ENCODE results near the gene CALHM3.
"Not testable (repeated sequence)": the region's sequence is repeated elsewhere in the genome, so short reads cannot be mapped to it uniquely, and the experiment has no call there.

CALHM3 gene

DNA sequence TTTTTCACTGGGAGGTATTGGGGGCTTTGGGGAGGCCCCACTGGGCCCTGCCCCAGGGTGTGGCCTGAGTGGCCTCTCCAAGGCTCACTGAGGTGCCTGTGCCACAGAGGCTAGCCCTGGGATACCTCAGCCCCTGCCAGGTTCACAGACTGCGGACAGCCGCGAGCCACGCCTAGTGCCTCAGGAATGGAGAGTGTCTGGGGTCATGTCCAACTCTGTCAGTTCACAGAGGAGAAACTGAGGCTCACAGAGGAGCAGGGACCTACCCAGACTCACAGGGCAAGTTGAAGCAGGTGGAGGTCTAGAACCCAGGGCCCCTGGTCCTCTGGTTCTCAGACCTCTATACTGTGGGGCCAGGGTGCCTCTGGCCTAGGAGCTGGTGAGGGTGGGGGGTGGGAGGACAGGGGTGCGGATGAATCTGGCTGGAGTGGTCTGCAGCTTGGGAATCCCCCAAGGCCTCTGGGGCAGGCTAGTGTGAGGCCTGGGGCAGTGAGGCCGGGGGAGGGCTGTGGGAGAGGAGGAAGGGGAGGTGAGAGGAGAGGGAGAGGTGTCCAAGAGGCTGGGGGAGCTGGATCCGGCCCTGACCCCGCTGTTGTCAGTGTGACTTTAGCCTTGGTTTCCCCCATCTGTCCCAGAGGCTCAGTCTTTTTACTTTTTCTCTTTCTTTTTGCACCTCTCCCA is 34.5 kb upstream of the CALHM3 start:
- no peaks in the 10 kb centered on the region for H3K9me3 ChIP-seq
- no peaks in the 10 kb centered on the region for H4K20me1 ChIP-seq
- no peak overlapping the region for H3K4me3 ChIP-seq
- no peak overlapping the region for H3K4me2 ChIP-seq
- TF ChIP-seq Cebpa-rat (IDR thresholded peaks at IDR 0.05): no peak
- 0 out of 2 replicates have a peak, but pooled peaks cover 9% of the 10 kb centered on the region for H3K4me1 ChIP-seq
- no peaks in the 10 kb centered on the region; the same call in 1 of the 2 replicates for H3K27me3 ChIP-seq
- H3K9ac ChIP-seq: no peak overlapping the region
- no peak overlapping the region for H3K27ac ChIP-seq
- H3K36me3 ChIP-seq: no peaks in the 10 kb centered on the region

DNA sequence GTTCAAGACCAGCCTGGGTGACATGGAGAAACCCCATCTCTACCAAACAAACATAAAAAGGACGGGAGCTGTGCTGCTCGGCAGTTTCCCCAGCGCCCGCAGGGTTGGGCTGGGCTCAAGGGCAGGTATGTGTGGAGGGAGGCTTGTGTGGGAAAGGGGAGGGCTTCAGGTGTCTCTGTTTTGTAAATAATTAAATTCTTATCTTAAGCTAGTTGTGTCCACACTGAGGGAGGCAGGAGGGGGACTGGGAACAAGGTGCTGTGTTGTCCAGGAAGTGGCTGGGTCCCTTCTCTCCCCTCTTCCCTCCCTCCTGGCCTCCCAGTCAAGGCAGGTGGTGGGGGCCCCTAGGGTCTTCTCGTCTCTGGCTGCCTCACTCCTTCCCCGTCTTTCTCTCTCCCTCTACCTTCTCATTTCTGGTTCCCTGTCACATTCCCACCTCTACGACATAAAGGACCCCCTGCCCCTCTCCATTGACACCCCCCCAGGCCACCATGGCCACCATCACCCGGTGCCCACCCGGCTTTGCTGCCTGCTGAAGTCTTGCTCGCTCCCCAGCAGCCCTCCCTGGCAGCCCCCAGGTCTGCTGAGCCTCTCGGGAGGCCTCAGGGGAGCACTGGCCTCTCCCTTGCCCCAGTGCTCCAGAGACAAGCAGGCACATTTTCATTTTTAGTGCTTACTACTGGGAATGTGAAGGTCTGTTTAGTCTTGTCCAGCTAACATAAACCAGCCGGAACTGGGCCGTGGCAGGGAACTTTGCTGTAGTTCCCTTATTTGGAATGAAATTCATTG is 33.7 kb upstream of the CALHM3 start:
- H3K9ac ChIP-seq: no peak overlapping the region
- H3K27ac ChIP-seq: no peak overlapping the region
- 0 out of 2 replicates have a peak, but pooled peaks cover 9% of the 10 kb centered on the region for H3K4me1 ChIP-seq
- no peak overlapping the region; the same call in 1 of the 2 replicates for H3K4me2 ChIP-seq
- no peak for TF ChIP-seq Cebpa-rat (IDR thresholded peaks at IDR 0.05)
- no peaks in the 10 kb centered on the region for H3K9me3 ChIP-seq
- H4K20me1 ChIP-seq: no peaks in the 10 kb centered on the region
- no peaks in the 10 kb centered on the region; the same call in 1 of the 2 replicates for H3K27me3 ChIP-seq
- H3K4me3 ChIP-seq: no peak overlapping the region
- H3K36me3 ChIP-seq: no peaks in the 10 kb centered on the region

DNA sequence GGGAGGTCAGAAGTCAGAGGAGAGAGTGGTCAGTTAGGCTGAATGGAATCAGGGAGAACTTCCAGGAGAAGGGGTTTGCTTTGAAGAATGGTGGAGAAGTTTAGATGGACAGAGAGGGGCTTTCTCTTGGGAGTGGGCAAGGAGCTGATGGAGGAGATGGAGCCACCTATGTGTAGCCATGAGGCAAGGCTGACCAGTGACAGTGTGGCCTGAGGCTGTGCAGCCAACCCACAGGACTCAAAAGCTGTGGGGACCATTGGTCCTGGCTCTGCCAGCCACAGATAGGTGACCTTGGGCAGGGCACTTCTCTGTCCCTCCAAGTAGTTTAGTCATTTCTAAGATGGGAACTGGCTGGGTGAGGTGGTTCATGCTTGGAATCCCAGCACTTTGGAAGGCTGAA is 33.1 kb upstream of the CALHM3 start:
- Histone ChIP-seq H3K4me3 (no peak overlapping the region), H3K9ac (no peak overlapping the region), H3K36me3 (no peaks in the 10 kb centered on the region), H3K27ac (no peak overlapping the region), H3K9me3 (no peaks in the 10 kb centered on the region), H3K4me2 (no peak overlapping the region), H3K27me3 (no peaks in the 10 kb centered on the region; the same call in 1 of the 2 replicates), H3K4me1 (0 out of 2 replicates have a peak, but pooled peaks cover 9% of the 10 kb centered on the region), H4K20me1 (no peaks in the 10 kb centered on the region)
- no peak for TF ChIP-seq Cebpa-rat (IDR thresholded peaks at IDR 0.05)

DNA sequence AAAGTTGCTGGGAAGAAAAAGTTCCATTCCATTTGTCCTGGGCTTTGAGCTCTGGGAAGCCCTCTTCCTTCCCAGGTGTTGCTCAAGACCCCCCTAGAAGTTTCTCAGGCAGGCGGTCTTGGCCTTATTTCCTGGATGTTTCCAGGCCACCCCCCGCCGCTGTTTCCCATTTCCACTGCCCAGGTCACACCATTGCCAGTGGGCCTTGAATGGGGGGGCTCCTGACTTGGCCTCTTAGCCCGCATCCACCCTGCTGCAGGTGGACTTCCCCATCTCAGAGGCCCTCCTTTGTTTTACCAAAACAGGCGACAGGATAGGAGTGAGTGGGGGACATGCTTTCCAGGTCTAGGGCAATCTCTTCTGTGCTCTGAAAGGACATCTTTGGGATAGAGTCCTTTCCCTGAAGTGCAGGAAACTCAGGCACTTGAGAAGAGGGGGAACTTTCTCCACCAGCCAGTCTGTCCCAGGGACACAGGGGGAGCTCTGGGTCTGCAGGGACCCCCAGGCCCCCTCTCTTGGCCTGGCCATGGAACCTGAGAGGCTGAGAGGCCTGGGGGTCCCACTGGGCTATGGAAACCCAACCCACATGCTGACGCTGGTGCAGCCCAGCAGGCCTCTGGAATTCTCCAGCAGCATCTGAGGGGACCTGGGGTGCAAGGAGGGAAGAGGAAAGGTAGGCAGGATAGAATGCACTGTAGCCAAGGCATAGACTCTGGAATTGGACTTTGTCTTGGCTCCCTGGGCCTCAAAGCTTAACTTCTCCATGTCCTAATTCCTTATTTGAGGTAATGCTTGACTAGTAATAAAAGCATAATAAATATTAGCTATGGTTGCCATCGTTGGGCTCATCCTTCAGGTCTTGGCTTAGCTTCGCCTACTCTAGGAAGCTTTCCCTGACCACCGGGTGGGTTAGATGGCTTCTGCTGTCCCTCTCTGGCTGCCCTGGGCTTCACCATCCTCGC is 32.0 kb upstream of the CALHM3 start:
- Histone ChIP-seq H3K4me3 (no peak overlapping the region), H4K20me1 (no peaks in the 10 kb centered on the region), H3K36me3 (no peaks in the 10 kb centered on the region), H3K27ac (no peak overlapping the region), H3K9ac (no peak overlapping the region), H3K4me2 (no peak overlapping the region), H3K4me1 (0 out of 2 replicates have a peak, but pooled peaks cover 9% of the 10 kb centered on the region), H3K27me3 (no peaks in the 10 kb centered on the region; the same call in 1 of the 2 replicates), H3K9me3 (no peaks in the 10 kb centered on the region)
- no peak for TF ChIP-seq Cebpa-rat (IDR thresholded peaks at IDR 0.05)

DNA sequence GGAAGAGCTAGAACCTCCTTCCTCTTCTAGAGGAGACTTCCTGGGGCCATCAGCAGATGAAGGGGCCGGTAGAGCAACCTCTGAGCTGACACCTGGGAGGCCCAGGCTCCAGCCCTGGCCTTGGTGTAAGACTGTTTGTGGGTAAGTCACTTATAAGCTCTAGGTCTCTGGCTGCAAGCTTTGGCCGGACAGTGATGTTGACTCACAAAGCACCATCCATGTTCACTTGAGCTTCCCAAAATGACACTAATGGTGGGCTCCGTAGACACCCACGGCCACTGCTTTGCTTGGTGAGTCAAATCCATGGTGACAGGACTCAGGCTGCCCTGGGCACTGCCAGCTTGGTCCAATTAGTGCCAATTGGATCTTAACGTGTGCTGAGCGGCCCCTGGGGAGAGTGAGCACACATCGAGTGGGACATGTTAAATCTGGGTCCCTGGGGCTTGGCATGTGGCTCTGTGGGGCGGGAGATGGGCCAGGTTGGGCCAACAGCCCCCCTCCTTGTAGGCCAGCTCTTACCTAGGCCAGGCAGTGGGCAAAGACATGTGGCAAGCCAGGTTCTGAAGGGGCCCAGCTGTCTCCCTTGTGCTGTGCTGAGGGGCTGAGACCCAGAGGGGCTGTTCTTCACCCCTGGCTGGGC is 31.1 kb upstream of the CALHM3 start:
- no peak overlapping the region for H3K27ac ChIP-seq
- no peak overlapping the region for H3K4me3 ChIP-seq
- TF ChIP-seq Cebpa-rat (IDR thresholded peaks at IDR 0.05): no peak
- no peak overlapping the region for H3K9ac ChIP-seq
- H3K9me3 ChIP-seq: no peaks in the 10 kb centered on the region
- no peaks in the 10 kb centered on the region; the same call in 1 of the 2 replicates for H3K27me3 ChIP-seq
- H3K4me1 ChIP-seq: 0 out of 2 replicates have a peak, but pooled peaks cover 5% of the 10 kb centered on the region
- H3K4me2 ChIP-seq: no peak overlapping the region
- no peaks in the 10 kb centered on the region for H3K36me3 ChIP-seq
- no peaks in the 10 kb centered on the region for H4K20me1 ChIP-seq

DNA sequence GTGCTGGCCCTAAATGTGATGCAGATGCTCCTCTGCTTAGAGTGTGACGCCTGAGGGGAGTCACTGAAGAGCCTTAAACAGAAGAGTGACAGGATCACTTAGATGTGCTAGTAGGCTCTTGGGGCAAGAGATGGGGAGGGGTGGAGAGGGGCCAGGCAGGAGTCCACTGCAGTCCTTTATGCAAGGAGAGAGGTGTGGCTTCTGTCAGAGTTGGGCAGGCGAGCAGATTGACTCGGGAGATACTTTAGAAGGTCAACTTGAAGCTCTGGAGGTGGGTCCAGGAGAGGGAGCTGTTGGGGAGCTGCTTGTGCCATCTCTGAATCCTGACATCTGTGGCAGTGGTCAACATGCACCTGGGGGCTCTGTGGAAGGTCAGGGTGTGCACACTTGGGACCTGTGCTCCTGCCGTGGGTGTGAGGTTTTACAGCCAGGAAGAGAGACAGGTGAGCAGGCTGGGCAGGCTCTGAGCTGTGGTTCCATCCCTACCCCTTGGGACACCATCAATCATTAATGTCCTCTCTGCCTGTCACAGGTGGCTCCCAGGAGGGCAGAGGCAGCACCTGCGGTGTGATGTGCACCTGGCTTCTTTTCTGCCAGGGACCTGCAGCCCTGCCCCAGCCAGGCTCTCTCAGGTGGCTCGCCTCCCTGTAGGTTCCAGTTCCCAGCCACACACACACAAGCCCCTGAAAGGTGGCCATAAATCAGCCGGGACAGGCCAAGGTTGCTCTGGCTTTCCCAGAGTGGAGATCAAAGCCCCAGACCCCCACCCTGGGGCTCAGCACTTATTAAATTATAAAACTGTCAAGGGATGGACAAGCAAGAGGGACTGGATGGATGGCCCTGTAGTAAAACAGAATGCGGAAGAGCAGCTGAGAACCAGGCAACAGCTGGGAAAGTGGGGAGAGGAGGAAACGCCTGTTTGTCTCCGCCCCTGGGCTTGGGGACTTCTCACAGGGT is 28.5 kb upstream of the CALHM3 start:
- H3K9me3 ChIP-seq: no peaks in the 10 kb centered on the region
- H3K4me2 ChIP-seq: no peak overlapping the region
- no peak overlapping the region for H3K9ac ChIP-seq
- no peaks in the 10 kb centered on the region for H4K20me1 ChIP-seq
- H3K27me3 ChIP-seq: no peaks in the 10 kb centered on the region; the same call in 1 of the 2 replicates
- peaks cover 19% of the 10 kb centered on the region for H3K4me1 ChIP-seq
- TF ChIP-seq Cebpa-rat (IDR thresholded peaks at IDR 0.05): no peak
- no peak overlapping the region for H3K4me3 ChIP-seq
- no peaks in the 10 kb centered on the region for H3K36me3 ChIP-seq
- H3K27ac ChIP-seq: no peak overlapping the region

DNA sequence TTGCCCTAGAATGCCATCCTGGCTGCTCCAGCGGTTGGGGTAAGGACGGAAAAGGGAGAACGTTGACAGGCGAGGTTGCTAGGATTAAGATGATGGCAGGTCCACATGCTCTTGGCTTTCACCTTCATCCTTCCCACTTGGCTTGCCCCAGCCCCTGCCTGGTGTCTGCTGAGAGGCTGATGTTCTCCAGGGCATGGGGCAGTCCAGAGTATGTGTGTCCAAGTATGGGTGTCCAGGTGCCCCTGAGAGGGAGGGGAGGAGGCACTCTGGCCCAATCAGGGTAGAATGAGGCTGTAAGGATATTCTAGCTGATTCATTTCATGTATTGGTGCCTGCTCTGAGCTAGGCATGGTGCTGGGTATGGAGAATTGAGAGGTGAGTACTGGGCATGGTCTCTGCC is 27.0 kb upstream of the CALHM3 start:
- H4K20me1 ChIP-seq: no peaks in the 10 kb centered on the region
- no peak overlapping the region for H3K4me2 ChIP-seq
- no peaks in the 10 kb centered on the region for H3K27me3 ChIP-seq
- peaks cover 20% of the 10 kb centered on the region for H3K4me1 ChIP-seq
- H3K27ac ChIP-seq: no peak overlapping the region
- H3K9me3 ChIP-seq: no peaks in the 10 kb centered on the region
- TF ChIP-seq Cebpa-rat (IDR thresholded peaks at IDR 0.05): no peak
- no peak overlapping the region for H3K9ac ChIP-seq
- H3K36me3 ChIP-seq: no peaks in the 10 kb centered on the region
- H3K4me3 ChIP-seq: no peak overlapping the region

DNA sequence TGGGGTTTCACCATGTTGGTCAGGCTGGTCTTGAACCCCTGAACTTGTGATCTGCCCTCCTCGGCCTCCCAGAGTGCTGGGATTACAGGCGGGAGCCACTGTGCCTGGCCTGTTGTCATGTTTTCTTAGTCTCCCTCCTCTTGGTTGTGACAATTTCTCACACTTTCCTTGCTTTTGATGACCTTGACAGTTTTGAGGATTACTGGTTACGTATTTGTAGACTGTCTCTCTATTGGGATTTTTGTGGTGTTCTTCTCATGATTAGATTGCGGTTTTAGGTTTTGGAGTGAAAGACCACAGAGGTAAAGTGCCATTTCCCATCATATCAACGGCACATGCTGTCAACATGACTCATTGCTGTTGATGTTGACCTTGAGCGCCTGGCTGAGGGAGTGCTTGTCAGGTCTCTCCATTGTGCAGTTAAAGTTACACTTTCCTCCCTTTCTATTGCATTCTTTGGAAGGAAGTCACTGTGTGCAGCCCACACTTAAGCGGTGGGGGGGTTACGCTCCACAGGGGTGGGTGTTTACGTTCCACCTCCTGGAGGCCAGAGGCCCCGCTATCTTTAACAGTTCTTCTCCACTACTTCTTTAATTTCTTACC is 25.2 kb upstream of the CALHM3 start:
- Histone ChIP-seq H3K9ac (no peak overlapping the region), H4K20me1 (no peaks in the 10 kb centered on the region), H3K27me3 (no peaks in the 10 kb centered on the region), H3K4me3 (no peak overlapping the region), H3K9me3 (no peaks in the 10 kb centered on the region), H3K36me3 (no peaks in the 10 kb centered on the region), H3K4me2 (peak overlapping the region; percentile 62), H3K27ac (no peak overlapping the region), H3K4me1 (peaks cover 20% of the 10 kb centered on the region)
- no peak for TF ChIP-seq Cebpa-rat (IDR thresholded peaks at IDR 0.05)

DNA sequence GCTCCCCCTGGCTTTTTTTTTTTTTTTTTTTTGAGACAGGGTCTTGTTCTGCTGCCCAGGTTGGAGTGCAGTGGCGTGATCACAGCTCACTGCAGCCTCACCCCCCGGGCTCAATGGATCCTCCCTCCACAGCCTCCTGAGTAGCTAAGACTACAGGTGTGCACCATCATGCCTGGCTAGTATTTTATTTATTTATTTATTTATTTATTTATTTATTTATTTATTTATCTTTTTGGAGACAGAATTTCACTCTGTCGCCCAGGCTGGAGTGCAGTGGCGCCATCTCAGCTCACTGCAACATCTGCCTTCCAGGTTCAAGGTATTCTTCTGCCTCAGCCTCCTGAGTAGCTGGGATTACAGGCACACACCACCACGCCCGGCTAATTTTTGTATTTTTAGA is 24.7 kb upstream of the CALHM3 start:
- peak overlapping the region; percentile 62 for H3K4me2 ChIP-seq
- peaks cover 20% of the 10 kb centered on the region for H3K4me1 ChIP-seq

More for the DNA sequence above, 24.7 kb upstream of the CALHM3 start:
- not testable (repeated sequence) for H3K27ac ChIP-seq, H3K9me3 ChIP-seq, H3K36me3 ChIP-seq, H3K4me3 ChIP-seq, H4K20me1 ChIP-seq, H3K27me3 ChIP-seq, H3K9ac ChIP-seq
